ENCODE data around the gene GLA.
A peak's percentile ranks its signal among the peaks of the same experiment; 100 is the strongest.

Gene GLA

DNA sequence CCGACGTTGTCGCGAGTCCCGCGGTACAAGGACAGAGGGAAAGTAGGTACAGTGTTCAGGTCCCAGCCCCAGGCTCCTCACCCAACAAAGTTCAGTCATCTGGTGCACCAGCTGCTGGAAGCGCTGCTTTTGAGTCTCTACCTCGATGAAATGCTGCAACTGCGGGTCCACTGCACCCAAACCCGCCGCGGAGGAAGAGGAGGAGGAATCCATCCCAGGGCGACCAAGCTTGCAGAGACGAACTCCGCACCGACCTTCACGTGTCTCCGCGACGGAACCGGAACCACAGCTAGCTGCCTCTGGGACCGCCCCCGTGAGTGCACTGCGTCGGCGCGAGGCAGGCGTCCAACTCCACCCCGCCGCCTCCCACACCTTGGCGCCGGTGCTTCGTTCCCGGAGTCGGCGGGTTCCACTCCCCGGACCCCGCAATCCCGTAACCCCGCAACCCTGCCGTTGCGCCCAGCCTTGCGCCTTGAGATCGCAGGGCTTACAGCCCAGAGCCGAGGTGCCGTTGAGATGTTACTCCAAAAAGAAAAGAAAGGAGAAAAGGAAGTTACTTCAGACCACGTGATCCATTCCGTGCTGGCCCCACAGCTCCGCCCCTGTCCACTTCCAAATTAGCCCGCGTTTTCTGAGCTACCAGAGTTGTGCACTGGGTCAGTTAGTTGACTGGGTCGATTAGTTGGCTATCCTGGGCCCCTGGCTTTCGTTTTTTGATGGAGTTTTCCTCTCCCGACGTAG is 59.1 kb downstream of the GLA start, which contains the start of gene TIMM8A:
TSS of gene TIMM8A (minus strand) at position 291 of the 741 bp plus-strand sequence. CDS start at position 213, 78 bp downstream.
- Histone ChIP-seq H3K9me3 (ENCODE audit: low read length) (no peaks in the 10 kb centered on the region), H3K4me1 (ENCODE audit: insufficient read depth, low read length) (no peaks in the 10 kb centered on the region), H3K27ac (ENCODE audit: low read depth, low read length) (peak within 1 kb of the TSS; percentile 79), H3K27me3 (ENCODE audit: control insufficient read depth in 1 of 2, insufficient read depth in 2 of 2, low read length in 2 of 2) (peaks cover 0 to 3% of the 10 kb centered on the region in 2 donors), H3K9ac (ENCODE audit: low read length) (peak within 1 kb of the TSS; percentile 19), H3K4me3 (ENCODE audit: low read depth in 1 of 2, low read length in 2 of 2) (peak within 1 kb of the TSS; percentile 51 to 62), H3K36me3 (ENCODE audit: insufficient read depth, low read length) (no peaks in the 10 kb centered on the region)

DNA sequence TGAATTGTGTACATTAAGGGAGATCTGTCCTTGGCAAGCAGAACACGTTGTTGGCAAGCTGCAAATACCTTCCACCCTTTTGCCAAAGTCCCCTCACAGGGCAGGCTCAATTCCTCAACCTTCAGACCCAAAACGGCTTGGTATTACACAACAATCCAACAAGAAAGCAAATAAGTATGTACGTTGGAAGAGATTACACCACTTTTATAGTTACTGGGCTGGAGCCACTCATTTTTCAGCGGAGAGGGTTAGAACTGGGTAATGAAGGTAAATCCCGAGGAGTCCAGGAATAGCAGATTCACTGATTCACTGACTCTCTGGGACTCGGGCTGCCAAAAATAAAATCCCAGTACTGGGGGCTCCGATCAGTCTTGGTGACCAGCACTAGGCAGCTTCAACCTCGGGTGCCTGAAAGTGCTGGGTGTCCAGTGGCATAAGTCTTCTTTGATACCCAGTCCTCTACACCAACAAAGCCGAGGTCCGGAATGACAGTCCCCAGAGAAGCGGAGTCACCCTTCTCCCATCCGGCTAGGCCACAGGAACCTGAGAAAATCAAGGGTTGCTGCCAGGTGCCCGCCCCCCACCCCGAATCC is 59.8 kb downstream of the GLA start:
- Histone ChIP-seq H3K4me3 (ENCODE audit: low read depth in 1 of 2, low read length in 2 of 2) (peak overlapping the region; percentile 51 to 62), H3K27ac (ENCODE audit: low read depth, low read length) (peak overlapping the region; percentile 44), H3K36me3 (ENCODE audit: insufficient read depth, low read length) (no peaks in the 10 kb centered on the region), H3K9me3 (ENCODE audit: low read length) (no peaks in the 10 kb centered on the region), H3K9ac (ENCODE audit: low read length) (peak overlapping the region; percentile 19), H3K4me1 (ENCODE audit: insufficient read depth, low read length) (no peaks in the 10 kb centered on the region), H3K27me3 (ENCODE audit: control insufficient read depth in 1 of 2, insufficient read depth in 2 of 2, low read length in 2 of 2) (peaks cover 0 to 3% of the 10 kb centered on the region in 2 donors)

Data from muscle layer of colon (tissue), 2 donors.